HG02852 (cell line): ENCODE data around the gene BRD2.
"Not testable (repeated sequence)": the region's sequence is repeated elsewhere in the genome, so short reads cannot be mapped to it uniquely, and the experiment has no call there.

ENCODE experiments used
- ATAC-seq: cut with Tn5 transposase; IDR thresholded peaks from one replicate; pipeline ENCODE4 v1.9.1; 2021; ENCODE audit warnings: mild to moderate bottlenecking, moderate library complexity; ENCODE audit not compliant: unreplicated experiment

The BRD2 gene

GRCh38 chr6:32968093-32968866 is at the start of gene BRD2:
BRD2 (plus strand) TSS chr6:32968594; CDS start chr6:32972899, 4,305 bp downstream.
- peak; percentile 28 for ATAC-seq

GRCh38 chr6:32920715-32921114 is 47.7 kb upstream of the BRD2 start:
- ATAC-seq = no peak

GRCh38 chr6:32922083-32922482 is 46.3 kb upstream of the BRD2 start:
- ATAC-seq = no peak

GRCh38 chr6:32931211-32931610 is 37.2 kb upstream of the BRD2 start:
- no peak for ATAC-seq

- ATAC-seq = no peak
Measured at GRCh38 chr6:32932132-32932868, 36.1 kb upstream of the BRD2 start.

- ATAC-seq = no peak
Measured at GRCh38 chr6:32933661-32934085, 34.7 kb upstream of the BRD2 start.

- no peak for ATAC-seq
Measured at GRCh38 chr6:32935551-32936238, 32.7 kb upstream of the BRD2 start.

- ATAC-seq = no peak
Measured at GRCh38 chr6:32936239-32937152, 31.9 kb upstream of the BRD2 start.

- no peak for ATAC-seq
Measured at GRCh38 chr6:32937230-32937633, 31.2 kb upstream of the BRD2 start.

- ATAC-seq = no peak
Measured at GRCh38 chr6:32938494-32938893, 29.9 kb upstream of the BRD2 start.

GRCh38 chr6:32940656-32941213 is 27.7 kb upstream of the BRD2 start, which contains the start of gene HLA-DMB:
HLA-DMB (minus strand) TSS chr6:32941028; CDS start chr6:32940807, 221 bp downstream.
- ATAC-seq = peak; percentile 54

GRCh38 chr6:32941214-32941768 is 27.1 kb upstream of the BRD2 start:
- peak; percentile 44 for ATAC-seq

GRCh38 chr6:32942555-32943123 is 25.8 kb upstream of the BRD2 start:
- not testable (repeated sequence) for ATAC-seq

- ATAC-seq = peak; percentile 42
Measured at GRCh38 chr6:32943864-32944649, 24.3 kb upstream of the BRD2 start.

- ATAC-seq = no peak
Measured at GRCh38 chr6:32945108-32945760, 23.2 kb upstream of the BRD2 start.

GRCh38 chr6:32945953-32946352 is 22.4 kb upstream of the BRD2 start:
- ATAC-seq = no peak

- ATAC-seq = no peak
Measured at GRCh38 chr6:32946893-32947292, 21.5 kb upstream of the BRD2 start.
